ENCODE data around the gene IL32.
A peak's percentile ranks its signal among the peaks of the same experiment; 100 is the strongest.

IL32 gene

GRCh38 chr16:3089717-3090592 lies 24.5 kb downstream of the IL32 start:
- ATAC-seq (ENCODE audit: insufficient read depth, low read depth), result no peak
- H4K20me1 ChIP-seq (ENCODE audit: insufficient read depth, low read length), result no peaks in the 10 kb centered on the region
- no peak overlapping the region for H3K4me2 ChIP-seq (ENCODE audit: insufficient read depth, low read length)
- no peaks in the 10 kb centered on the region for H3K36me3 ChIP-seq (ENCODE audit: insufficient read depth, low read length)
- H3K79me2 ChIP-seq (ENCODE audit: insufficient read depth, low read length), result no peaks in the 10 kb centered on the region
- no peak overlapping the region for H3K4me3 ChIP-seq (ENCODE audit: low read depth in 1 of 2, low read length in 2 of 2)
- H2AFZ ChIP-seq (ENCODE audit: low read depth, low read length), result no peak overlapping the region
- TF ChIP-seq CTCF (IDR thresholded peaks at IDR 0.05; ENCODE audit: borderline replicate concordance, extremely low read depth, low read length, poor library complexity, severe bottlenecking) (no peak), EZH2 (IDR thresholded peaks at IDR 0.05; ENCODE audit: borderline replicate concordance, low read depth, low read length, severe bottlenecking) (no peak)
- no peak for DNase-seq
- H3K9me3 ChIP-seq (ENCODE audit: insufficient read depth, low read length, severe bottlenecking), result no peaks in the 10 kb centered on the region
- no peak overlapping the region for H3K9ac ChIP-seq (ENCODE audit: low read depth, low read length)
- H3K27me3 ChIP-seq (ENCODE audit: insufficient read depth, low read length, poor library complexity), result no peaks in the 10 kb centered on the region
- peaks cover 2% of the 10 kb centered on the region; the same call in 1 of the 2 replicates for H3K4me1 ChIP-seq (ENCODE audit: insufficient read depth, low read length)
- no peak overlapping the region for H3K27ac ChIP-seq (ENCODE audit: low read length)

GRCh38 chr16:3091551-3091950 lies 26.1 kb downstream of the IL32 start:
- no peak for DNase-seq
- H3K79me2 ChIP-seq (ENCODE audit: insufficient read depth, low read length), result no peaks in the 10 kb centered on the region
- no peaks in the 10 kb centered on the region for H3K36me3 ChIP-seq (ENCODE audit: insufficient read depth, low read length)
- no peak overlapping the region; the same call in 1 of the 2 replicates for H3K9ac ChIP-seq (ENCODE audit: low read depth, low read length)
- H2AFZ ChIP-seq (ENCODE audit: low read depth, low read length), result no peak overlapping the region
- ATAC-seq (ENCODE audit: insufficient read depth, low read depth), result no peak
- H4K20me1 ChIP-seq (ENCODE audit: insufficient read depth, low read length), result no peaks in the 10 kb centered on the region
- H3K4me1 ChIP-seq (ENCODE audit: insufficient read depth, low read length), result peaks cover 2% of the 10 kb centered on the region; the same call in 1 of the 2 replicates
- no peaks in the 10 kb centered on the region for H3K27me3 ChIP-seq (ENCODE audit: insufficient read depth, low read length, poor library complexity)
- no peak overlapping the region for H3K4me3 ChIP-seq (ENCODE audit: low read depth in 1 of 2, low read length in 2 of 2)
- no peak overlapping the region for H3K27ac ChIP-seq (ENCODE audit: low read length)
- no peak for TF ChIP-seq EZH2 (IDR thresholded peaks at IDR 0.05; ENCODE audit: borderline replicate concordance, low read depth, low read length, severe bottlenecking)
- H3K9me3 ChIP-seq (ENCODE audit: insufficient read depth, low read length, severe bottlenecking), result no peaks in the 10 kb centered on the region
- H3K4me2 ChIP-seq (ENCODE audit: insufficient read depth, low read length), result no peak overlapping the region

- H4K20me1 ChIP-seq (ENCODE audit: insufficient read depth, low read length), result no peaks in the 10 kb centered on the region
- TF ChIP-seq EZH2 (IDR thresholded peaks at IDR 0.05; ENCODE audit: borderline replicate concordance, low read depth, low read length, severe bottlenecking), result no peak
- no peak for TF ChIP-seq CTCF (IDR thresholded peaks at IDR 0.05; ENCODE audit: borderline replicate concordance, extremely low read depth, low read length, poor library complexity, severe bottlenecking)
- H3K9me3 ChIP-seq (ENCODE audit: insufficient read depth, low read length, severe bottlenecking), result no peaks in the 10 kb centered on the region
- no peaks in the 10 kb centered on the region for H3K27me3 ChIP-seq (ENCODE audit: insufficient read depth, low read length, poor library complexity)
- H3K4me2 ChIP-seq (ENCODE audit: insufficient read depth, low read length), result no peak overlapping the region
- H3K9ac ChIP-seq (ENCODE audit: low read depth, low read length), result no peak overlapping the region; the same call in 1 of the 2 replicates
- H2AFZ ChIP-seq (ENCODE audit: low read depth, low read length), result no peak overlapping the region
- H3K4me3 ChIP-seq (ENCODE audit: low read depth in 1 of 2, low read length in 2 of 2), result no peak overlapping the region
- H3K4me1 ChIP-seq (ENCODE audit: insufficient read depth, low read length), result no peaks in the 10 kb centered on the region
- no peaks in the 10 kb centered on the region for H3K79me2 ChIP-seq (ENCODE audit: insufficient read depth, low read length)
- DNase-seq (no peak), ATAC-seq (ENCODE audit: insufficient read depth, low read depth) (no peak)
- H3K27ac ChIP-seq (ENCODE audit: low read length), result no peak overlapping the region; the same call in 1 of the 2 replicates
- no peaks in the 10 kb centered on the region for H3K36me3 ChIP-seq (ENCODE audit: insufficient read depth, low read length)
These were observed 27.1 kb downstream of the IL32 start for GRCh38 chr16:3092501-3092941.

- TF ChIP-seq EZH2 (IDR thresholded peaks at IDR 0.05; ENCODE audit: borderline replicate concordance, low read depth, low read length, severe bottlenecking) (no peak), CTCF (IDR thresholded peaks at IDR 0.05; ENCODE audit: borderline replicate concordance, extremely low read depth, low read length, poor library complexity, severe bottlenecking) (peak; percentile 61)
- H3K4me3 ChIP-seq (ENCODE audit: low read depth in 1 of 2, low read length in 2 of 2), result no peak overlapping the region
- H3K4me2 ChIP-seq (ENCODE audit: insufficient read depth, low read length), result no peak overlapping the region
- H3K27me3 ChIP-seq (ENCODE audit: insufficient read depth, low read length, poor library complexity), result no peaks in the 10 kb centered on the region
- H4K20me1 ChIP-seq (ENCODE audit: insufficient read depth, low read length), result no peaks in the 10 kb centered on the region
- no peaks in the 10 kb centered on the region for H3K36me3 ChIP-seq (ENCODE audit: insufficient read depth, low read length)
- no peak overlapping the region for H3K27ac ChIP-seq (ENCODE audit: low read length)
- peak; percentile 49; the same call in 1 of the 3 replicates for ATAC-seq (ENCODE audit: insufficient read depth, low read depth)
- H2AFZ ChIP-seq (ENCODE audit: low read depth, low read length), result no peak overlapping the region
- peak; percentile 39 for DNase-seq
- H3K9me3 ChIP-seq (ENCODE audit: insufficient read depth, low read length, severe bottlenecking), result no peaks in the 10 kb centered on the region
- no peaks in the 10 kb centered on the region for H3K79me2 ChIP-seq (ENCODE audit: insufficient read depth, low read length)
- no peaks in the 10 kb centered on the region for H3K4me1 ChIP-seq (ENCODE audit: insufficient read depth, low read length)
- H3K9ac ChIP-seq (ENCODE audit: low read depth, low read length), result no peak overlapping the region
These were observed 29.0 kb downstream of the IL32 start for GRCh38 chr16:3094289-3095027.
